HUES64 (cell line): ENCODE data around the gene PLAC8. TPM values are rescaled to one million over a fixed set of nuclear protein-coding genes. Genes with fewer than 3 reads are reported as not detected.
"Not testable (repeated sequence)": the region's sequence is repeated elsewhere in the genome, so short reads cannot be mapped to it uniquely, and the experiment has no call there.

Source experiments
- H3K27ac ChIP-seq: 2 replicates; pipeline ENCODE4 v1.7.0; 2013; ENCODE audit warnings: low read depth, low read length, inconsistent platforms
- H3K27me3 ChIP-seq: 2 replicates; pipeline ENCODE4 v1.6.1; 2013; ENCODE audit warnings: mild to moderate bottlenecking, low read length; ENCODE audit not compliant: insufficient read depth
- H3K36me3 ChIP-seq: 2 replicates; pipeline ENCODE4 v1.6.1; 2013; ENCODE audit warnings: mild to moderate bottlenecking, low read length; ENCODE audit not compliant: insufficient read depth
- H3K4me1 ChIP-seq: 2 replicates; pipeline ENCODE4 v1.6.1; 2013; ENCODE audit warnings: mild to moderate bottlenecking, low read length, moderate library complexity; ENCODE audit not compliant: insufficient read depth
- H3K4me3 ChIP-seq: 2 replicates; pipeline ENCODE4 v1.5.1; 2013; ENCODE audit warnings: mild to moderate bottlenecking, low read length, moderate library complexity
- H3K9ac ChIP-seq: 2 replicates; pipeline ENCODE4 v1.6.1; 2013; ENCODE audit warnings: mild to moderate bottlenecking, low read depth, low read length
- H3K9me3 ChIP-seq: 2 replicates; pipeline ENCODE4 v1.6.1; 2013; ENCODE audit warnings: low read depth, low read length; ENCODE audit not compliant: insufficient read depth
- WGBS: fragments of 150-250, 120-280 bp; methylation state at CpG from one replicate; pipeline ENCODE4 v1.1.7; 2013; ENCODE audit warnings: missing lambda C conversion rate; 5-methylcytosine and 5-hydroxymethylcytosine counted together
- polyA plus RNA-seq, 2 experiments: library from polyadenylated mRNA; stranded (reverse); fragments of 50-300 nt; gene quantifications; one replicate each; pipeline ENCODE4 v1.2.3, GENCODE V29; 2013

PLAC8 gene
- 0.90 TPM for polyA plus RNA-seq (2013, experiment 1 of 2)
- polyA plus RNA-seq (2013, experiment 2 of 2): 0.89 TPM

GRCh38 chr4:83114576-83114975, at the start of gene PLAC8:
Gene PLAC8 (minus strand): TSS chr4:83114729. CDS start chr4:83107921, 6,808 bp downstream.
- Histone ChIP-seq H3K27ac (peak within 1 kb of the TSS; percentile 63; the same call in 1 of the 2 replicates), H3K4me3 (no peak within 1 kb of the TSS)

GRCh38 chr4:83153417-83153816, 38.9 kb upstream of the PLAC8 start:
- WGBS: 95% methylated on average over 2 of the region's 2 CpGs
- no peak overlapping the region for H3K9ac ChIP-seq
- no peaks in the 10 kb centered on the region for H3K36me3 ChIP-seq
- no peaks in the 10 kb centered on the region; the same call in 1 of the 2 replicates for H3K4me1 ChIP-seq
- no peak overlapping the region for H3K4me3 ChIP-seq
- no peaks in the 10 kb centered on the region for H3K27me3 ChIP-seq
- no peak overlapping the region for H3K27ac ChIP-seq
- no peaks in the 10 kb centered on the region for H3K9me3 ChIP-seq

More at GRCh38 chr4:83114576-83114975, at the start of gene PLAC8:
- Histone ChIP-seq H3K9ac (no peak within 1 kb of the TSS), H3K27me3 (peaks cover 6% of the 10 kb centered on the region; the same call in 1 of the 2 replicates), H3K9me3 (no peaks in the 10 kb centered on the region), H3K36me3 (no peaks in the 10 kb centered on the region), H3K4me1 (peaks cover 25% of the 10 kb centered on the region)
- 66% methylated on average over 5 of the region's 5 CpGs for WGBS

- no peak overlapping the region for H3K4me3 ChIP-seq
- H3K4me1 ChIP-seq: no peaks in the 10 kb centered on the region; the same call in 1 of the 2 replicates
- no peaks in the 10 kb centered on the region for H3K27me3 ChIP-seq
- no peak overlapping the region for H3K9ac ChIP-seq
- 82% methylated on average over 5 of the region's 6 CpGs for WGBS
- H3K36me3 ChIP-seq: no peaks in the 10 kb centered on the region
- no peak overlapping the region for H3K27ac ChIP-seq
- no peaks in the 10 kb centered on the region for H3K9me3 ChIP-seq
Observed at GRCh38 chr4:83152746-83153145, 38.2 kb upstream of the PLAC8 start.

- no peak overlapping the region for H3K9ac ChIP-seq
- no peaks in the 10 kb centered on the region for H3K36me3 ChIP-seq
- H3K4me1 ChIP-seq: no peaks in the 10 kb centered on the region; the same call in 1 of the 2 replicates
- no peak overlapping the region for H3K4me3 ChIP-seq
- no peak overlapping the region for H3K27ac ChIP-seq
- no peaks in the 10 kb centered on the region for H3K9me3 ChIP-seq
- no peaks in the 10 kb centered on the region for H3K27me3 ChIP-seq
Observed at GRCh38 chr4:83151651-83152050, 37.1 kb upstream of the PLAC8 start.

- no peaks in the 10 kb centered on the region for H3K9me3 ChIP-seq
- no peaks in the 10 kb centered on the region; the same call in 1 of the 2 replicates for H3K4me1 ChIP-seq
- no peak overlapping the region for H3K27ac ChIP-seq
- H3K36me3 ChIP-seq: no peaks in the 10 kb centered on the region
- WGBS: 89% methylated on average over 7 of the region's 8 CpGs
- H3K9ac ChIP-seq: no peak overlapping the region
- H3K4me3 ChIP-seq: no peak overlapping the region
- H3K27me3 ChIP-seq: no peaks in the 10 kb centered on the region
Observed at GRCh38 chr4:83150653-83151330, 36.3 kb upstream of the PLAC8 start.

- Histone ChIP-seq H3K4me1 (no peaks in the 10 kb centered on the region; the same call in 1 of the 2 replicates), H3K36me3 (no peaks in the 10 kb centered on the region), H3K9ac (no peak overlapping the region), H3K27ac (no peak overlapping the region), H3K27me3 (no peaks in the 10 kb centered on the region), H3K4me3 (no peak overlapping the region), H3K9me3 (no peaks in the 10 kb centered on the region)
- 84% methylated on average over 8 of the region's 11 CpGs for WGBS
Observed at GRCh38 chr4:83149865-83150652, 35.5 kb upstream of the PLAC8 start.

GRCh38 chr4:83146841-83147240, 32.3 kb upstream of the PLAC8 start:
- no peaks in the 10 kb centered on the region for H3K36me3 ChIP-seq
- H3K9me3 ChIP-seq: no peaks in the 10 kb centered on the region
- no peaks in the 10 kb centered on the region for H3K27me3 ChIP-seq
- no peak overlapping the region for H3K27ac ChIP-seq
- H3K9ac ChIP-seq: no peak overlapping the region
- no peaks in the 10 kb centered on the region for H3K4me1 ChIP-seq
- H3K4me3 ChIP-seq: no peak overlapping the region
- WGBS: 93% methylated on average over 1 of the region's 2 CpGs

- H3K27me3 ChIP-seq, H3K4me3 ChIP-seq, H3K36me3 ChIP-seq, H3K9ac ChIP-seq, H3K4me1 ChIP-seq, H3K9me3 ChIP-seq, H3K27ac ChIP-seq: not testable (repeated sequence)
- whole genome bisulfite sequencing: 79% methylated on average over 5 of the region's 5 CpGs
Observed at GRCh38 chr4:83145776-83146175, 31.2 kb upstream of the PLAC8 start.

- Histone ChIP-seq H3K4me3 (no peak overlapping the region), H3K36me3 (no peaks in the 10 kb centered on the region), H3K9ac (no peak overlapping the region), H3K9me3 (peaks cover under 1% of the 10 kb centered on the region; the same call in 1 of the 2 replicates), H3K27ac (no peak overlapping the region), H3K27me3 (no peaks in the 10 kb centered on the region), H3K4me1 (no peaks in the 10 kb centered on the region)
- 90% methylated on average over 3 of the region's 3 CpGs for WGBS
Observed at GRCh38 chr4:83139514-83140156, 25.1 kb upstream of the PLAC8 start.

- no peak overlapping the region for H3K4me3 ChIP-seq
- no peaks in the 10 kb centered on the region for H3K36me3 ChIP-seq
- H3K9ac ChIP-seq: no peak overlapping the region
- no peak overlapping the region for H3K27ac ChIP-seq
- WGBS: 93% methylated on average over 4 of the region's 4 CpGs
- peaks cover 3% of the 10 kb centered on the region; the same call in 1 of the 2 replicates for H3K9me3 ChIP-seq
- H3K27me3 ChIP-seq: no peaks in the 10 kb centered on the region
- H3K4me1 ChIP-seq: no peaks in the 10 kb centered on the region
Observed at GRCh38 chr4:83138946-83139345, 24.4 kb upstream of the PLAC8 start.

- no peak overlapping the region for H3K9ac ChIP-seq
- 87% methylated on average over 1 of the region's 1 CpG for WGBS
- H3K9me3 ChIP-seq: peaks cover 3% of the 10 kb centered on the region; the same call in 1 of the 2 replicates
- H3K36me3 ChIP-seq: no peaks in the 10 kb centered on the region
- H3K27ac ChIP-seq: no peak overlapping the region
- no peaks in the 10 kb centered on the region for H3K4me1 ChIP-seq
- no peaks in the 10 kb centered on the region for H3K27me3 ChIP-seq
- H3K4me3 ChIP-seq: no peak overlapping the region
Observed at GRCh38 chr4:83132065-83132464, 17.5 kb upstream of the PLAC8 start.
